Measurements from ENCODE around the gene MAP2K2. TPM values are rescaled to one million over a fixed set of nuclear protein-coding genes. Genes with fewer than 3 reads are reported as not detected.

MAP2K2 gene
- total RNA-seq, 5 donors from 2014 or later (not counting 1 experiment from before 2014, with no cell fraction given), result 101 to 152 (median 141) TPM

DNA sequence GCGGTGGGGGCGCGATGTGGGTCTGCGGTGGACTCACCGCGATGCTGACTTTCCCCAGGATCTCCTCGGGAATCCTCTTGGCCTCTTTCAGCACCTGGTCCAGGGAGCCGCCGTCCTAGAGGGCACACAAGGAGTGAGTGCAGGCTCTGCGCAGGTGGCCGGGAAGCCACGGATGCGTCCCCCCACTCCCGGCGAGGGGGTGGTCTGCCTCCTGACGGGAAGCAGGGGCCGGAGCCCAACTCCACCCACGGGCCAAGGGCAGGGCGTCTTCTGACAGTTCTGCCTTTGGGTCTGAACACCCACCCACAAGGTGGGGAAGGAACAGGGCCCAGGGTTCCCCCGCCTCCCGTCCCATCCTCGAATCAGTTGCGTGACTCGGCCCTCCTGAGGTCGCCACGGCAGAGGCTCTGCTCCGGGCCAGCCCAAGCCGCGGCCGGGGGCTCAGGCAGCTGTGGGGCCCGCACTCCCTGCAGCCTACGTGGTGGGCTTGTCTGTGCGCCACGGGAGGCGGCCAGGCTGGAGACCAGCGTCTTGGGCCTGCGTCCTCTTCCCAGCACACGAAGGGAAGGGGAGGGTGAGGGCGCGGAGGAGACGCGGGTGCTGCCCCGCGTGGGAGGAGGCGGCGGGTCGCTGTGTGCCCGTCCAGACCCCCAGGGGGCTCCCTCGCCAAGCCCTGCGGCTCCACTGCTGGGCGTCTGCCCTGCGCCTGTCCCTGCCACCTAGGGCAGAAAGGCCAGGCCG is 21.4 kb downstream of the MAP2K2 start:
- Histone ChIP-seq H3K9me3 (no peaks in the 10 kb centered on the region), H3K36me3 (ENCODE audit: control insufficient read depth in 2 of 2, extremely low read depth in 1 of 2, insufficient read depth in 1 of 2, low read length in 1 of 2) (peaks cover 17 to 45% of the 10 kb centered on the region in 2 donors), H3K4me3 (ENCODE audit: control insufficient read depth in 1 of 2, extremely low read depth in 1 of 2, low read length in 1 of 2) (no peak overlapping the region), H3K4me1 (ENCODE audit: control insufficient read depth in 1 of 2, extremely low read depth in 1 of 2, insufficient read depth in 2 of 2, low read length in 2 of 2) (peaks cover 0 to 52% of the 10 kb centered on the region in 2 experiments), H3K27ac (ENCODE audit: low read length) (no peak overlapping the region), H3K27me3 (replicated peaks in 1 of 2; ENCODE audit: control insufficient read depth in 2 of 2, extremely low read depth in 1 of 2, insufficient read depth in 2 of 2, low read length in 1 of 2) (no peaks in the 10 kb centered on the region)
- ChIA-PET CTCF (no interaction called here), POLR2A (no interaction called here)
- no peak for DNase-seq
- WGBS (ENCODE audit: insufficient coverage), result 97% methylated on average over 46 of the region's 53 CpGs
- Mint-ChIP-seq H3K27ac (no peak overlapping the region), H3K4me3 (no peak overlapping the region), H3K9me3 (no peaks in the 10 kb centered on the region), H3K27me3 (no peaks in the 10 kb centered on the region), H3K4me1 (peaks cover 33 to 37% (median 36%) of the 10 kb centered on the region in 3 donors), H3K36me3 (peaks cover 15% of the 10 kb centered on the region)
- no peak for ATAC-seq (replicated peaks in 1 of 4)

DNA sequence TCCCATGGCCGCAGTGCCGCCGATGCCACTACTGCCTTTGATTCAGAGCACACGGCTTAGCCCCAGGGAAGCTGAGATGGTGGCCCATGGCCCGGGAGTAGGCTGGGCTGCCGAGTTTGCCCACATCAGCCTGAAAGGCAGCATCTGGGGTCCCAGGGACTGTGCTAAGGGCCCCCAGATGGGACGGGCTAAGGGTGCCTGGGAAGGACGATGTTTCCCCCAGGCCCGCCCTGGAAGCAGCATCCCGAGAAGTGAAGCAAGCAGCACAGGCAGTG is 22.5 kb downstream of the MAP2K2 start:
- no peak for DNase-seq
- Histone ChIP-seq H3K4me3 (ENCODE audit: control insufficient read depth in 1 of 2, extremely low read depth in 1 of 2, low read length in 1 of 2) (no peak overlapping the region), H3K27me3 (replicated peaks in 1 of 2; ENCODE audit: control insufficient read depth in 2 of 2, extremely low read depth in 1 of 2, insufficient read depth in 2 of 2, low read length in 1 of 2) (no peaks in the 10 kb centered on the region), H3K36me3 (ENCODE audit: control insufficient read depth in 2 of 2, extremely low read depth in 1 of 2, insufficient read depth in 1 of 2, low read length in 1 of 2) (peaks cover 17 to 48% of the 10 kb centered on the region in 2 donors), H3K27ac (ENCODE audit: low read length) (no peak overlapping the region), H3K4me1 (ENCODE audit: control insufficient read depth in 1 of 2, extremely low read depth in 1 of 2, insufficient read depth in 2 of 2, low read length in 2 of 2) (peaks cover 0 to 44% of the 10 kb centered on the region in 2 experiments), H3K9me3 (no peaks in the 10 kb centered on the region)
- Mint-ChIP-seq H3K4me1 (peaks cover 25 to 29% (median 28%) of the 10 kb centered on the region in 3 donors), H3K9me3 (no peaks in the 10 kb centered on the region), H3K27ac (no peak overlapping the region), H3K27me3 (no peaks in the 10 kb centered on the region), H3K36me3 (peaks cover 14% of the 10 kb centered on the region), H3K4me3 (no peak overlapping the region)
- POLR2A ChIA-PET, result no interaction called here
- WGBS (ENCODE audit: insufficient coverage), result 100% methylated on average over 10 of the region's 10 CpGs
- CTCF ChIA-PET, result no interaction called here
- no peak for ATAC-seq (replicated peaks in 1 of 4)

DNA sequence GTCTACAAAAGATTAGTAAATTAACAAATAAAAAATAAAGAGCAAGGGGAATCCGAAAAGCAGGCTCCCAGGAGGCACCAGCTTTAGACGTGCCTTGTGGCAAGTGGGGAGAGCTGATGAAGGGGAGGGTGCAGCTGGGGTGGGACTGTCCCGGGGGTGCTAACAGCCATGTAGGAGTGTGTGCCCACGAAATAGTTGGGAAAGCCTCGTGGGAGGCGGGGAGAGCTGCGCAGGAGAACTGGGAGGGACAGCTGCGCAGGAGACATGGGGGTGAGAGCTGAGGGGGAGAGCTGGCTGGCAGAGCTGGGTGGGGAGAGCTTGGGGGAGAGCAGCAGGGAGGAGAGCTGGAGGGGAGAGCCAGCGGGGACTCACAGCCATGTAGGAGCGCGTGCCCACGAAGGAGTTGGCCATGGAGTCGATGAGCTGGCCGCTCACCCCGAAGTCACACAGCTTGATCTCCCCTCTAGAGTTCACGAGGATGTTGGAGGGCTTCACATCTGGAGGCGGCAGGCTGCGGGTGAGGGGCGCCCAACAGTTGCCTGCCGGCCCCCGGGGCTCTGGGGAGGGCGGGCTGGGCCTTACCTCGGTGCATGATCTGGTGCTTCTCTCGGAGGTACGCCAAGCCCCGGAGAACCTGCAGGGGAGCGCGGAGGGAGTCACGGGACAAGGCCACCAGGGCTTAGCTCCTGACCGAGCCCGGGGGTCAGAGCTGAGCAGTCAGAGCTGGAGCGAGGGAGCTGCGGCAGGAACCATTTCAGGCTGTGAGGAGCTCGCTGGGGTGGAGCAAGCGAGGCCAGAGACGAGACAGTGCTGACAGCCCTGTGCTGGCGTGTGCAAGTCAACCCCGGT is 23.1 kb downstream of the MAP2K2 start:
- Mint-ChIP-seq H3K4me3 (no peak overlapping the region), H3K27ac (peak overlapping the region in 1 of 2 donors; percentile 55), H3K27me3 (no peaks in the 10 kb centered on the region), H3K4me1 (peaks cover 24% of the 10 kb centered on the region in 3 donors), H3K9me3 (no peaks in the 10 kb centered on the region), H3K36me3 (peaks cover 15% of the 10 kb centered on the region)
- ChIA-PET POLR2A (interaction anchor here in 1 of 2 donors (0.6 kb wide), 1 partner anchor 34 kb away, joined by 4 read pairs; the partner anchor contains the start of gene ZBTB7A), CTCF (interaction anchor here in 1 of 2 donors (0.6 kb wide), 1 partner anchor 394 kb away, joined by 6 read pairs; no protein-coding TSS in a partner anchor)
- Histone ChIP-seq H3K4me3 (ENCODE audit: control insufficient read depth in 1 of 2, extremely low read depth in 1 of 2, low read length in 1 of 2) (no peak overlapping the region), H3K36me3 (ENCODE audit: control insufficient read depth in 2 of 2, extremely low read depth in 1 of 2, insufficient read depth in 1 of 2, low read length in 1 of 2) (peaks cover 17 to 49% of the 10 kb centered on the region in 2 donors), H3K9me3 (no peaks in the 10 kb centered on the region), H3K4me1 (ENCODE audit: control insufficient read depth in 1 of 2, extremely low read depth in 1 of 2, insufficient read depth in 2 of 2, low read length in 2 of 2) (peaks cover 0 to 38% of the 10 kb centered on the region in 2 experiments), H3K27ac (ENCODE audit: low read length) (no peak overlapping the region), H3K27me3 (replicated peaks in 1 of 2; ENCODE audit: control insufficient read depth in 2 of 2, extremely low read depth in 1 of 2, insufficient read depth in 2 of 2, low read length in 1 of 2) (no peaks in the 10 kb centered on the region)
- DNase-seq (no peak), ATAC-seq (replicated peaks in 1 of 4) (no peak)
- WGBS (ENCODE audit: insufficient coverage), result 94% methylated on average over 35 of the region's 38 CpGs

DNA sequence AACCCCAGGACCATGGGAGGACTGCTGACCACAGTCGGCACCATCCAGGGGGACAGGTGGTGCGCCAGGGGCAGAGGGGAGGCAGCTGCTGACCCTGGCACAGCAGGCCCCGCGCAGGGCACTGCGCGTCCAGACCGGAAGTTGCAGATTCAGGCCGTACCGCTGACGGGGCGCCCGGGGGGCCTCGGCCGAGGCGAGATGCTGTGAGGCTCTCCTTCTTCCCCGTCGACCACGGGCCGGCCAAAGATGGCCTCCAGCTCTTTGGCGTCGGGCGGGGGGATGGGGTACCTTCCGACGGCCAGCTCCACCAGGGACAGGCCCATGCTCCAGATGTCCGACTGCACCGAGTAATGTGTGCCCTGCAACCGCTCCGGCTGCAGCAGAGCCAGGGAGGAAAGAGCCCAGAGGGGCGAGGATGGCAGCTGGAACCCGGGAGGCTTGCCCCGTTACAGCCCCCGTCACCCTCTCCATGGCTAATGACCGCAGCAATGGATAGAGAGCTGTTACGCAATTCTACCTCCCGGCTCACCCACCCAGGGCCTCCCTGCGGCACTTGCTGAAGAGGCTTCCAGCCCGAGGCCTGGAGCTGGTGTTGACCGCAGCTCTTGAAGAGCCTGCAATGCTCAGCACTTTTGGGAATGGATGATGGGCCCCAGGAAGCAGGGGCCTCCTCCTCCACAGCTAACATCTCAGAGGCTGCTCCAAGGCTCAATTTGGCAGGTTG is 24.7 kb downstream of the MAP2K2 start:
- Mint-ChIP-seq H3K27me3 (no peaks in the 10 kb centered on the region), H3K27ac (no peak overlapping the region), H3K4me1 (peaks cover 7 to 8% (median 8%) of the 10 kb centered on the region in 3 donors), H3K4me3 (no peak overlapping the region), H3K9me3 (no peaks in the 10 kb centered on the region), H3K36me3 (peaks cover 15% of the 10 kb centered on the region)
- Histone ChIP-seq H3K27me3 (replicated peaks in 1 of 2; ENCODE audit: control insufficient read depth in 2 of 2, extremely low read depth in 1 of 2, insufficient read depth in 2 of 2, low read length in 1 of 2) (no peaks in the 10 kb centered on the region), H3K4me1 (ENCODE audit: control insufficient read depth in 1 of 2, extremely low read depth in 1 of 2, insufficient read depth in 2 of 2, low read length in 2 of 2) (peaks cover 0 to 22% of the 10 kb centered on the region in 2 experiments), H3K4me3 (ENCODE audit: control insufficient read depth in 1 of 2, extremely low read depth in 1 of 2, low read length in 1 of 2) (no peak overlapping the region), H3K27ac (ENCODE audit: low read length) (no peak overlapping the region), H3K9me3 (no peaks in the 10 kb centered on the region), H3K36me3 (ENCODE audit: control insufficient read depth in 2 of 2, extremely low read depth in 1 of 2, insufficient read depth in 1 of 2, low read length in 1 of 2) (peaks cover 30 to 62% of the 10 kb centered on the region in 2 donors)
- DNase-seq (no peak), ATAC-seq (replicated peaks in 1 of 4) (no peak)
- 97% methylated on average over 28 of the region's 38 CpGs for WGBS (ENCODE audit: insufficient coverage)
- ChIA-PET CTCF (interaction anchor here in 1 of 2 donors (0.6 kb wide), 1 partner anchor 13 kb away, joined by 3 read pairs; no protein-coding TSS in a partner anchor), POLR2A (interaction anchor here in 1 of 2 donors (0.5 kb wide), 1 partner anchor 17 kb away, joined by 4 read pairs; no protein-coding TSS in a partner anchor)

DNA sequence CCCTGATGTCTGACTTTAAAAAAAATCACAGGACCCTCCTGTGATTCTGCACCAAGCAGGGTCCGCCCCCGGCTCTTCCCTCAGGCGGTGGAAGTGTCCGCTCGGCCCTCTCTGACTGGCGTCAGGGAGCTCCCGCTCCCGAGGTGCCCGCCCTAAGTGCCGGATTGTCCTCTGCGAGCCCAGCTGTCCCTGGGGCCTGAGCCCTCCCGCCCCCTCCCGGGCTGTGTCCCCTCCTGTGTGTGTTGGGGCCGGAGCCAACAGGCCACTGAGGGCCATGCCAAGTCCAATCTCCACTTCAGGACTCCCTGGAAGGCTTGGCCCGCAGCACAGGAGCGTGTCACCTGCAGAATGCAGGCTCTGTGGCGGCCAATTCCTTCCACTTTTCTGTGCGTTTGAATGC is 25.4 kb downstream of the MAP2K2 start:
- no peaks in the 10 kb centered on the region for H3K9me3 Mint-ChIP-seq
- H3K4me3 ChIP-seq (ENCODE audit: control insufficient read depth in 1 of 2, extremely low read depth in 1 of 2, low read length in 1 of 2), result no peak overlapping the region
- no peaks in the 10 kb centered on the region for H3K9me3 ChIP-seq
- WGBS (ENCODE audit: insufficient coverage), result 99% methylated on average over 14 of the region's 18 CpGs
- no peak overlapping the region for H3K27ac ChIP-seq (ENCODE audit: low read length)
- peaks cover 30 to 65% of the 10 kb centered on the region in 2 donors for H3K36me3 ChIP-seq (ENCODE audit: control insufficient read depth in 2 of 2, extremely low read depth in 1 of 2, insufficient read depth in 1 of 2, low read length in 1 of 2)
- peaks cover under 1 to 3% (median under 1%) of the 10 kb centered on the region in 3 donors for H3K4me1 Mint-ChIP-seq
- no peak overlapping the region for H3K4me3 Mint-ChIP-seq
- H3K27me3 Mint-ChIP-seq, result no peaks in the 10 kb centered on the region
- DNase-seq (no peak), ATAC-seq (replicated peaks in 1 of 4) (no peak)
- H3K4me1 ChIP-seq (ENCODE audit: control insufficient read depth in 1 of 2, extremely low read depth in 1 of 2, insufficient read depth in 2 of 2, low read length in 2 of 2), result peaks cover 0 to 15% of the 10 kb centered on the region in 2 experiments
- POLR2A ChIA-PET, result no interaction called here
- CTCF ChIA-PET, result no interaction called here
- H3K36me3 Mint-ChIP-seq, result peaks cover 15% of the 10 kb centered on the region
- no peaks in the 10 kb centered on the region for H3K27me3 ChIP-seq (replicated peaks in 1 of 2; ENCODE audit: control insufficient read depth in 2 of 2, extremely low read depth in 1 of 2, insufficient read depth in 2 of 2, low read length in 1 of 2)
- no peak overlapping the region for H3K27ac Mint-ChIP-seq

DNA sequence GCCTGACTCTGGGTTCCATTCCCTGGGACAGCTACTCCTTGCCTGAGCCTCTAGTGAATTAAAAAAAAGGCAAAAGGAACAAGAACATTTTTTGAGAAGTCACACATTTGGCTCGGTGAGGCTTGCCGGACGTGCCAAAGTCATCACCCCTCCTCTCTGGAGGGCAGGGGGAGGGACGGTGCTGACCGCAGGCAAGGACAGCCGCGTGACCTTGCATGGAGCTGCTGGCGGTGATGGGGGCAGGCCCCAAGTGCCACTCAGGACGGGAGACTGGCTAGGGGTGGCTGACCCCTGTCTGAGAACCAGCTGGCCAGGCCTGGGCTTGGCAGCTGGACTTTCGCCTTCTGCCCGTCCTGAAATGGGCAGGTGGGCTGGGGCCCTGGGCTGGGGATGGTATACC is 26.4 kb downstream of the MAP2K2 start:
- ChIA-PET POLR2A (interaction anchor here in 1 of 2 donors (0.5 to 0.6 kb wide), 2 partner anchors 109 to 395 kb away, joined by 3 to 5 read pairs; no protein-coding TSS in a partner anchor), CTCF (no interaction called here)
- no peak overlapping the region for H3K4me3 ChIP-seq (ENCODE audit: control insufficient read depth in 1 of 2, extremely low read depth in 1 of 2, low read length in 1 of 2)
- no peak overlapping the region for H3K4me3 Mint-ChIP-seq
- no peak overlapping the region for H3K27ac ChIP-seq (ENCODE audit: low read length)
- peaks cover 30 to 61% of the 10 kb centered on the region in 2 donors for H3K36me3 ChIP-seq (ENCODE audit: control insufficient read depth in 2 of 2, extremely low read depth in 1 of 2, insufficient read depth in 1 of 2, low read length in 1 of 2)
- peaks cover 0 to 4% (median 0%) of the 10 kb centered on the region in 3 donors for H3K4me1 Mint-ChIP-seq
- H3K4me1 ChIP-seq (ENCODE audit: control insufficient read depth in 1 of 2, extremely low read depth in 1 of 2, insufficient read depth in 2 of 2, low read length in 2 of 2), result peaks cover 0 to 5% of the 10 kb centered on the region in 2 experiments
- DNase-seq (no peak), ATAC-seq (replicated peaks in 1 of 4) (no peak)
- peaks cover 15% of the 10 kb centered on the region for H3K36me3 Mint-ChIP-seq
- no peaks in the 10 kb centered on the region for H3K9me3 Mint-ChIP-seq
- no peak overlapping the region for H3K27ac Mint-ChIP-seq
- H3K27me3 Mint-ChIP-seq, result no peaks in the 10 kb centered on the region
- no peaks in the 10 kb centered on the region for H3K27me3 ChIP-seq (replicated peaks in 1 of 2; ENCODE audit: control insufficient read depth in 2 of 2, extremely low read depth in 1 of 2, insufficient read depth in 2 of 2, low read length in 1 of 2)
- 98% methylated on average over 11 of the region's 11 CpGs for WGBS (ENCODE audit: insufficient coverage)
- no peaks in the 10 kb centered on the region for H3K9me3 ChIP-seq

Measured in T-cell (primary cell).